Measurements from ENCODE around the gene PDILT.

GRCh38 chr16:20369452-20370054, 35.0 kb downstream of the PDILT start:
- TF ChIP-seq CTCF (conservative IDR thresholded peaks at IDR 0.05) (no peak), ZFX (IDR thresholded peaks at IDR 0.05) (no peak)
